ENCODE measurements around the gene MTMR11.
A peak's percentile ranks its signal among the peaks of the same experiment; 100 is the strongest.

MTMR11 gene

DNA sequence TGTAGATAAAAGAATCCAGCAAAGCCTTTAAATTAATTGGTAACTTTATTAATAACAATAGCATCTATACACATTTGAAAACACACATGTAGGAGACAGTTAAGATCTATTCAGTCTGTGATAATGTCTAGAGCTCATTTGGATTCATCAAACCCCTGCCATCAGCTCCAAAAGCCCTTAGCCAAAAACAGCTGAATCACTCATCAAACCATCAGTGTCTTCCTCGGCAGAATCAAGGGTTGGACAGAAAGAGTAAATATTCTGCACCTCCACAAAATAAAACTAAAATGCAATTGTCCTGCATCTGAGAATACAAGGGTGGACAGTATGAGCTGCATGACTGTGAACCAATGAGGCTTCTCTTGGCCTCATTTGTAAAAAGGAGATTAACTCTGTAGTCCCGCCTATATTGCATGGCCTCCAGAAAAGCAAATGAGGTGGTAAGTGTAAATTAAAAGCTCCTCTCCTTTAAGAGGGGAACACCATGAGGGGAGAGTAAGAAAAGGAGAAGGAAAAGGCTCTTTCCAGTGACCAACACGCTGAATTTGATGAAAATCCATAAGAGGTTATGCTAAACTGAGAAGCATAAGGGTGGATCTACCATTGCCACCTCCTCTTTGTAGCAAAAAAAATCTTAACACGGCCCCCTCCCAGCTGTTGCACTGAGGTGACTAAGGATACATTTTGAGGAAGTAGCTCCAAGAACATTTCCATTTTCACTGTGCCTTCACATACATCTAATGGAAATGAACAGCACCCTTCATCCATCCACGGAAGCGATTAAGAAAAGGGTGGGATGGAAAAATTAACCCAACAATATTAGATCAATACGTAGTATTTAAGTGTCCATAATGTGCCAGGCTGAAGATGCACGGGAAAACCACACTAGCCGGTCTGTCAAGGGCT is 52.0 kb downstream of the MTMR11 start:
- peak overlapping the region; percentile 85 for H3K4me3 ChIP-seq (ENCODE audit: low read depth, low read length)
- in situ Hi-C loops (cut with HindIII; ENCODE audit: low sequenced_read_pairs), result no loop called here
- TF ChIP-seq, protein P1, sequence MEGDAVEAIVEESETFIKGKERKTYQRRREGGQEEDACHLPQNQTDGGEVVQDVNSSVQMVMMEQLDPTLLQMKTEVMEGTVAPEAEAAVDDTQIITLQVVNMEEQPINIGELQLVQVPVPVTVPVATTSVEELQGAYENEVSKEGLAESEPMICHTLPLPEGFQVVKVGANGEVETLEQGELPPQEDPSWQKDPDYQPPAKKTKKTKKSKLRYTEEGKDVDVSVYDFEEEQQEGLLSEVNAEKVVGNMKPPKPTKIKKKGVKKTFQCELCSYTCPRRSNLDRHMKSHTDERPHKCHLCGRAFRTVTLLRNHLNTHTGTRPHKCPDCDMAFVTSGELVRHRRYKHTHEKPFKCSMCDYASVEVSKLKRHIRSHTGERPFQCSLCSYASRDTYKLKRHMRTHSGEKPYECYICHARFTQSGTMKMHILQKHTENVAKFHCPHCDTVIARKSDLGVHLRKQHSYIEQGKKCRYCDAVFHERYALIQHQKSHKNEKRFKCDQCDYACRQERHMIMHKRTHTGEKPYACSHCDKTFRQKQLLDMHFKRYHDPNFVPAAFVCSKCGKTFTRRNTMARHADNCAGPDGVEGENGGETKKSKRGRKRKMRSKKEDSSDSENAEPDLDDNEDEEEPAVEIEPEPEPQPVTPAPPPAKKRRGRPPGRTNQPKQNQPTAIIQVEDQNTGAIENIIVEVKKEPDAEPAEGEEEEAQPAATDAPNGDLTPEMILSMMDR (IDR thresholded peaks at IDR 0.05; ENCODE audit: low read depth, low read length), result no peak
- DNase-seq (ENCODE audit: low read depth, low spot score), result peak; percentile 39

GRCh38 chr1:149883598-149884247 is 53.0 kb downstream of the MTMR11 start:
- in situ Hi-C loops (cut with HindIII; ENCODE audit: low sequenced_read_pairs), result no loop called here
- H3K4me3 ChIP-seq (ENCODE audit: low read depth, low read length), result no peak overlapping the region

GRCh38 chr1:149881876-149882275 is 54.8 kb downstream of the MTMR11 start:
- no peak overlapping the region for H3K4me3 ChIP-seq (ENCODE audit: low read depth, low read length)
- no peak for DNase-seq (ENCODE audit: low read depth, low spot score)
- TF ChIP-seq, protein P1 (IDR thresholded peaks at IDR 0.05; ENCODE audit: low read depth, low read length), result no peak
- in situ Hi-C loops (cut with HindIII; ENCODE audit: low sequenced_read_pairs), result no loop called here

More at GRCh38 chr1:149883598-149884247, 53.0 kb downstream of the MTMR11 start:
- no peak for DNase-seq (ENCODE audit: low read depth, low spot score)
- TF ChIP-seq, protein P1 (IDR thresholded peaks at IDR 0.05; ENCODE audit: low read depth, low read length), result no peak

DNA sequence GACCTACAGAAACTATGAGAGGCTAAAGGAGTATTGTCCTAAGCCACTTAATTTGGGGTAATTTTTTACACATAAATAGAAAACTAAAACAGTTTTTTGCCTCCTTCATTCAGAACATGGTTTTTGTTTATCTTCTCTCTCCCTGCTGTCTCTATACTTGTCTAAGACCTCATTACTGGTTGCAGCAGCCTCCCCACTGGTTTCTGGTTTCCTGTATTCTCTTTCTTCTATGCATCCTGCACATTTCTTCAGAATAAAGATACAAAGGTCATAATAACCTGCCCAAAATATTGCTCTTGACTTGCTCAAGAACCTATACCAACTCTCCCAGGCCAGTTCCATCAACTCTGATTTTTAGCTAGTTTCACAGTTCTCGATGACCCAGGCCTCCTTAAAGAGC is 57.1 kb downstream of the MTMR11 start:
- in situ Hi-C loops (cut with HindIII; ENCODE audit: low sequenced_read_pairs), result no loop called here
- no peak for DNase-seq (ENCODE audit: low read depth, low spot score)
- H3K4me3 ChIP-seq (ENCODE audit: low read depth, low read length), result no peak overlapping the region
- TF ChIP-seq, protein P1 (IDR thresholded peaks at IDR 0.05; ENCODE audit: low read depth, low read length), result no peak
